Activated T-helper 1 cell treated with anti-CD3 and anti-CD28 coated beads, Interleukin-2, amount 50 U/mL, for 16 hours (primary cell): Measurements from ENCODE around the gene CLEC4E.
"Not testable (repeated sequence)": the region's sequence is repeated elsewhere in the genome, so short reads cannot be mapped to it uniquely, and the experiment has no call there.

ENCODE experiments used
- DNase-seq, 2 donors: peaks; one replicate each; pipeline ENCODE4 v3.0.0-alpha.2; 2020; ENCODE audit warnings: low read depth in 1 of 2, low spot score in 1 of 2

The CLEC4E gene

GRCh38 chr12:8540831-8541230, at the start of gene CLEC4E:
Gene CLEC4E (minus strand): TSS chr12:8540905. CDS start chr12:8540797, 108 bp downstream.
- not testable (repeated sequence) for DNase-seq

- DNase-seq, result no peak
Measured at GRCh38 chr12:8589679-8590078, 49.0 kb upstream of the CLEC4E start.

- not testable (repeated sequence) for DNase-seq
Measured at GRCh38 chr12:8584478-8584877, 43.8 kb upstream of the CLEC4E start.

- DNase-seq, result no peak
Measured at GRCh38 chr12:8584004-8584403, 43.3 kb upstream of the CLEC4E start.

GRCh38 chr12:8581098-8581784, 40.5 kb upstream of the CLEC4E start:
- DNase-seq, result no peak

- DNase-seq, result no peak
Measured at GRCh38 chr12:8577879-8578278, 37.2 kb upstream of the CLEC4E start.

GRCh38 chr12:8572507-8572906, 31.8 kb upstream of the CLEC4E start:
- DNase-seq, result no peak

- no peak for DNase-seq
Measured at GRCh38 chr12:8566525-8566924, 25.8 kb upstream of the CLEC4E start.

GRCh38 chr12:8566052-8566451, 25.3 kb upstream of the CLEC4E start:
- not testable (repeated sequence) for DNase-seq

GRCh38 chr12:8564656-8565055, 24.0 kb upstream of the CLEC4E start:
- no peak for DNase-seq

GRCh38 chr12:8563356-8563755, 22.7 kb upstream of the CLEC4E start:
- no peak for DNase-seq

- DNase-seq, result no peak
Measured at GRCh38 chr12:8562310-8562709, 21.6 kb upstream of the CLEC4E start.

- DNase-seq, result no peak
Measured at GRCh38 chr12:8561011-8561410, 20.3 kb upstream of the CLEC4E start.

GRCh38 chr12:8559676-8560075, 19.0 kb upstream of the CLEC4E start:
- DNase-seq, result no peak

- no peak for DNase-seq
Measured at GRCh38 chr12:8556531-8557097, 15.9 kb upstream of the CLEC4E start.

GRCh38 chr12:8554451-8555195, 13.9 kb upstream of the CLEC4E start:
- no peak for DNase-seq

- DNase-seq, result no peak
Measured at GRCh38 chr12:8553088-8553627, 12.5 kb upstream of the CLEC4E start.

- DNase-seq, result no peak
Measured at GRCh38 chr12:8549381-8549780, 8.7 kb upstream of the CLEC4E start.

GRCh38 chr12:8548192-8548591, 7.5 kb upstream of the CLEC4E start:
- DNase-seq, result no peak

GRCh38 chr12:8547645-8548044, 6.9 kb upstream of the CLEC4E start:
- DNase-seq, result no peak

GRCh38 chr12:8546591-8546990, 5.9 kb upstream of the CLEC4E start:
- DNase-seq, result no peak

GRCh38 chr12:8544295-8544694, 3.6 kb upstream of the CLEC4E start:
- DNase-seq, result peak; percentile 44 to 63
